GM12892 (cell line): ENCODE measurements around the gene BRSK2.

Source experiments
- POLR2A ChIP-seq: IDR thresholded peaks from 2 replicates; pipeline ENCODE4 v1.6.1; 2011; ENCODE audit warnings: low read depth, low read length, control low read depth
- TAF1 ChIP-seq: IDR thresholded peaks from 2 replicates; pipeline ENCODE4 v1.6.1; 2011; ENCODE audit warnings: low read depth, mild to moderate bottlenecking, control low read depth, low read length, borderline replicate concordance

GRCh38 chr11:1348146-1348795 is 41.5 kb upstream of the BRSK2 start:
- no peak for TF ChIP-seq POLR2A
- no peak for TF ChIP-seq TAF1
